Adrenal gland (tissue), 12 donors: ENCODE results near the gene ZBTB38. TPM values are rescaled to one million over a fixed set of nuclear protein-coding genes. Genes with fewer than 3 reads are reported as not detected.

Experiments
- DNase-seq, 7 donors: peaks; one replicate each; pipeline ENCODE4 v3.0.0-alpha.2; 2019 to 2020
- H3K27ac ChIP-seq, 5 donors: fragments of 200-600 bp; sonication (generic) in 4 of 5; 1 replicate in 3 of 5; 2 replicates in 2 of 5; pipeline versions ENCODE4 v1.5.1 to v1.8.0; 2016 to 2020; ENCODE audit warnings: mild to moderate bottlenecking in 1 of 5
- H3K27me3 ChIP-seq: fragments of 200-600 bp; 2 replicates; pipeline ENCODE4 v1.8.0; 2021
- H3K36me3 ChIP-seq, 2 donors: fragments of 200-600 bp; replicated peaks in 1 of 2; 1 replicate in 1 of 2; 2 replicates in 1 of 2; pipeline versions ENCODE4 v1.5.1 to v1.8.0; 2018 to 2022
- H3K4me1 ChIP-seq, 2 donors: fragments of 200-600 bp; replicated peaks in 1 of 2; 1 replicate in 1 of 2; 2 replicates in 1 of 2; pipeline versions ENCODE4 v1.5.1 to v1.8.0; 2018 to 2021
- H3K4me3 ChIP-seq, 4 donors: fragments of 200-600 bp; sonication (generic) in 3 of 4; one replicate each; pipeline ENCODE4 v1.5.1; 2016 to 2018
- H3K9me3 ChIP-seq, 3 donors: fragments of 200-600 bp; sonication (generic) in 1 of 3; replicated peaks in 1 of 3; 1 replicate in 2 of 3; 2 replicates in 1 of 3; pipeline versions ENCODE4 v1.5.1 to v1.8.0; 2016 to 2021
- POLR2A ChIP-seq, 2 donors: fragments of 450-650 bp; IDR thresholded peaks; one replicate each; pipeline ENCODE4 v1.6.1; 2017; ENCODE audit warnings: antibody characterized with exemption in 2 of 2, mild to moderate bottlenecking in 2 of 2, moderate library complexity in 1 of 2
- WGBS, 4 donors: extraction: QIAGEN DNeasy Blood & Tissue Kit in 2 of 4; methylation state at CpG; one replicate each; pipeline versions ENCODE4 v1.1.5 to v1.1.7; 2013 to 2017; 5-methylcytosine and 5-hydroxymethylcytosine counted together
- intact Hi-C, 2 donors: fragments of 100-400 bp; cut with DNase I; formaldehyde crosslinking; loops; one replicate each; pipeline versions ENCODE4 v1.14.1 to v1.15.0; 2022 to 2023
- polyA plus RNA-seq, 3 donors: library from polyadenylated mRNA; stranded (reverse); fragments of 200-250 nt in 2 of 3; fragments of 350-450 nt in 1 of 3; fragmentation: Illumina TruSeq in 1 of 3; extraction: RNeasy Lipid Tissue Mini Kit (QIAGEN cat#74804) in 1 of 3; gene quantifications; one replicate each; pipeline ENCODE4 v1.2.3, GENCODE V29; 2013 to 2014
- total RNA-seq, 9 donors: library from RNA; depleted of rRNA in 4 of 9; stranded (reverse); fragments of >200 nt in 4 of 9; fragments of 120-200 nt in 1 of 9; fragmentation: NEBNext Ultra II Directional in 1 of 9; extraction: Animal tissue kit (Norgen Biotek cat#: 25700) in 1 of 9; gene quantifications; one replicate each; pipeline versions ENCODE4 v1.1.0 to v1.2.4, GENCODE V29; 2013 to 2023
- TF ChIP-seq, protein P1 (sequence below), 6 experiments: fragments of 450-650 bp in 4 of 6; fragments of 200-600 bp in 2 of 6; sonication (generic) in 1 of 6; IDR thresholded peaks; 1 replicate in 5 of 6; 2 replicates in 1 of 6; pipeline versions ENCODE4 v1.5.1 to v1.8.0; 2016 to 2021; ENCODE audit warnings: antibody characterized with exemption in 6 of 6, mild to moderate bottlenecking in 2 of 6, moderate library complexity in 1 of 6
- donor health status: healthy with polysubstance abuse.
- donor health status: Bipolar disorder and iron deficiency.
- donor health status: DM: yes; HTN: yes; CAD: no.
- donor health status: DM: no; HTN: no; CAD: no.
- donor health status: DM: no; HTN: no; CAD: no.
- donor health status: DM: yes; HTN: yes; CAD: no.

Gene ZBTB38
- total and polyA plus RNA-seq, 12 donors: 12.0 to 231 (median 147) TPM

- Histone ChIP-seq H3K36me3 (peaks cover 0 to 22% of the 10 kb centered on the region in 2 donors), H3K27ac (peak overlapping the region; percentile 93 to 98 (median 98)), H3K27me3 (no peaks in the 10 kb centered on the region), H3K4me1 (peaks cover 55 to 61% of the 10 kb centered on the region in 2 donors), H3K4me3 (peak overlapping the region in 1 of 4 donors; percentile 89), H3K9me3 (no peaks in the 10 kb centered on the region)
- no peak for DNase-seq
- WGBS, 4 donors: 80 to 93% (median 85%) methylated on average over 1 of the region's 1 CpG
- no peak for TF ChIP-seq POLR2A (IDR thresholded peaks at IDR 0.05)
- TF ChIP-seq, protein P1, sequence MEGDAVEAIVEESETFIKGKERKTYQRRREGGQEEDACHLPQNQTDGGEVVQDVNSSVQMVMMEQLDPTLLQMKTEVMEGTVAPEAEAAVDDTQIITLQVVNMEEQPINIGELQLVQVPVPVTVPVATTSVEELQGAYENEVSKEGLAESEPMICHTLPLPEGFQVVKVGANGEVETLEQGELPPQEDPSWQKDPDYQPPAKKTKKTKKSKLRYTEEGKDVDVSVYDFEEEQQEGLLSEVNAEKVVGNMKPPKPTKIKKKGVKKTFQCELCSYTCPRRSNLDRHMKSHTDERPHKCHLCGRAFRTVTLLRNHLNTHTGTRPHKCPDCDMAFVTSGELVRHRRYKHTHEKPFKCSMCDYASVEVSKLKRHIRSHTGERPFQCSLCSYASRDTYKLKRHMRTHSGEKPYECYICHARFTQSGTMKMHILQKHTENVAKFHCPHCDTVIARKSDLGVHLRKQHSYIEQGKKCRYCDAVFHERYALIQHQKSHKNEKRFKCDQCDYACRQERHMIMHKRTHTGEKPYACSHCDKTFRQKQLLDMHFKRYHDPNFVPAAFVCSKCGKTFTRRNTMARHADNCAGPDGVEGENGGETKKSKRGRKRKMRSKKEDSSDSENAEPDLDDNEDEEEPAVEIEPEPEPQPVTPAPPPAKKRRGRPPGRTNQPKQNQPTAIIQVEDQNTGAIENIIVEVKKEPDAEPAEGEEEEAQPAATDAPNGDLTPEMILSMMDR (IDR thresholded peaks at IDR 0.05): no peak
- intact Hi-C loops: no loop called here
Measured at GRCh38 chr3:141401095-141401494, 32.8 kb downstream of the ZBTB38 start.

DNA sequence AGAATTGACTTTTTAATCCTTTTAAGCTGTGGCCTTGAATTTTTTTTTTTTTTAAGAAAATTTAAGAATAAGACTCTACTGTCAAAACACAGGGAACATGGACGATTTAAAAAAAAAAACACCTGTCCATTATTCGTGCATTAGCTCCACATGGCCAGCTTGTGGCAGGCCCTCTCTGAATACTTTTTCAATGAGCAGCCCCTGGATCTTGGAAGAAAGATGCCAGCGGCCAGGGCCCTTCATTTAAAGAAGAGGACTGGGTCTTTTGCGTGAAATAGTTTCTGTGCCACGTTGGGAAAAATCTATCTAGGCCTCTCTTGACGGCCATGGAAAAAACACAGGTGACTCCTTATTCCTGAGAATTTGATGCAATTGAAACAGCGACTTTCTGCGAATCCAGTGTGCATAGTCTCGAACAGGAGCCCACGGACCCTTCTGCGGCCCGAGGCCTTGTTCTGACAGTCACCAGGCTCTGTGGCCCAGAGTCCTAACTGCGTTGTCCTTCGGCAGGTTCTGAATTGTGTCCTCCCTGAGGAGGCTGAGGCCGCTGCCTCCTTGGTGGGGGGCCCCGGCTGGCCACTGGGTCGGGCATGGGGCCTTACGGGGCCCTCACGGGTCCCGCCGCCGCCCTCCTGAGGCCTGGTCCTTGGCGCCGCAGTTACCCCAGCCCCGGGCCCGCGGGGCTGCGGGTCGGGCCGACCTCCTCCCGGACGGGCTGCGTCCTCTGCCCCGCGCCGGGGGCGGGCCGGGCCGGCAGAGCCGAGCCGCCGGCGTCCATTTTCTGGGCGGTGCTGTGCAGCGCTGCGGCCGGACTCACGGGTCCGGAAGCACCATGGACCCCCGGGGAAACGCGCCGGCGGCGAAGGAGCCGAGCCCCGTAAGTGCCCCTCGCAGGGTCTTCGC lies 33.5 kb downstream of the ZBTB38 start:
- H3K4me3 ChIP-seq: peak overlapping the region in 2 of 4 donors; percentile 54 to 89
- intact Hi-C loops: no loop called here
- H3K27me3 ChIP-seq: no peaks in the 10 kb centered on the region
- H3K4me1 ChIP-seq: peaks cover 61 to 68% of the 10 kb centered on the region in 2 donors
- peaks cover 0 to 28% of the 10 kb centered on the region in 2 donors for H3K36me3 ChIP-seq
- TF ChIP-seq, protein P1 (IDR thresholded peaks at IDR 0.05): no peak
- TF ChIP-seq POLR2A (IDR thresholded peaks at IDR 0.05): peak in 1 of 2 donors; percentile 11
- DNase-seq: peak in 3 of 7 donors; percentile 43 to 58 (median 56)
- no peaks in the 10 kb centered on the region for H3K9me3 ChIP-seq
- peak overlapping the region; percentile 95 to 99 (median 98) for H3K27ac ChIP-seq
- WGBS, 4 donors: 4 to 29% (median 10%) methylated on average over 10 to 59 of the region's 59 CpGs

GRCh38 chr3:141402476-141403171 lies 34.3 kb downstream of the ZBTB38 start:
- peak; percentile 73 to 87 (median 83) for DNase-seq
- peaks cover 68 to 75% of the 10 kb centered on the region in 2 donors for H3K4me1 ChIP-seq

More at GRCh38 chr3:141402476-141403171, 34.3 kb downstream of the ZBTB38 start:
- no peaks in the 10 kb centered on the region for H3K9me3 ChIP-seq
- H3K27me3 ChIP-seq: no peaks in the 10 kb centered on the region
- intact Hi-C loops: no loop called here
- TF ChIP-seq POLR2A (IDR thresholded peaks at IDR 0.05): peak; percentile 1 to 79
- TF ChIP-seq, protein P1 (IDR thresholded peaks at IDR 0.05): peak in 2 of 6 experiments; percentile 33 to 34
- H3K27ac ChIP-seq: peak overlapping the region; percentile 95 to 99 (median 98)
- 0 to 2% (median 0%) methylated on average over 7 to 58 of the region's 58 CpGs for WGBS, 4 donors
- H3K4me3 ChIP-seq: peak overlapping the region in 3 of 4 donors; percentile 29 to 89 (median 54)
- H3K36me3 ChIP-seq: peaks cover 0 to 30% of the 10 kb centered on the region in 2 donors
